ENCODE data around the gene LLGL1.

Gene LLGL1

GRCh38 chr17:18270046-18270931, 44.9 kb downstream of the LLGL1 start:
- DNase-seq (ENCODE audit: low read depth in 3 of 3) = no peak

GRCh38 chr17:18277076-18277475, 51.6 kb downstream of the LLGL1 start:
- no peak for DNase-seq (ENCODE audit: low read depth in 3 of 3)

- no peak for DNase-seq (ENCODE audit: low read depth in 3 of 3)
These were observed 53.4 kb downstream of the LLGL1 start for GRCh38 chr17:18278867-18279266.

- no peak for DNase-seq (ENCODE audit: low read depth in 3 of 3)
These were observed 54.8 kb downstream of the LLGL1 start for GRCh38 chr17:18280249-18280648.

GRCh38 chr17:18280766-18281371, 55.4 kb downstream of the LLGL1 start:
- no peak for DNase-seq (ENCODE audit: low read depth in 3 of 3)

GRCh38 chr17:18281788-18282187, 56.4 kb downstream of the LLGL1 start:
- DNase-seq (ENCODE audit: low read depth in 3 of 3) = no peak

- DNase-seq (ENCODE audit: low read depth in 3 of 3) = no peak
These were observed 59.9 kb downstream of the LLGL1 start for GRCh38 chr17:18285296-18285695.

GRCh38 chr17:18291718-18292540, 66.5 kb downstream of the LLGL1 start:
- no peak for DNase-seq (ENCODE audit: low read depth in 3 of 3)

Measured in stimulated activated CD4-positive, alpha-beta T cell treated with anti-CD3 and anti-CD28 coated beads, TNF-alpha, amount 100 ng/mL, for 4 hours (primary cell).